GM18498 (cell line): Measurements from ENCODE around the gene MC3R.

ENCODE experiments used
- ATAC-seq: cut with Tn5 transposase; IDR thresholded peaks from one replicate; pipeline ENCODE4 v1.9.1; 2021; ENCODE audit warnings: mild to moderate bottlenecking, moderate library complexity; ENCODE audit not compliant: unreplicated experiment

Gene MC3R

DNA sequence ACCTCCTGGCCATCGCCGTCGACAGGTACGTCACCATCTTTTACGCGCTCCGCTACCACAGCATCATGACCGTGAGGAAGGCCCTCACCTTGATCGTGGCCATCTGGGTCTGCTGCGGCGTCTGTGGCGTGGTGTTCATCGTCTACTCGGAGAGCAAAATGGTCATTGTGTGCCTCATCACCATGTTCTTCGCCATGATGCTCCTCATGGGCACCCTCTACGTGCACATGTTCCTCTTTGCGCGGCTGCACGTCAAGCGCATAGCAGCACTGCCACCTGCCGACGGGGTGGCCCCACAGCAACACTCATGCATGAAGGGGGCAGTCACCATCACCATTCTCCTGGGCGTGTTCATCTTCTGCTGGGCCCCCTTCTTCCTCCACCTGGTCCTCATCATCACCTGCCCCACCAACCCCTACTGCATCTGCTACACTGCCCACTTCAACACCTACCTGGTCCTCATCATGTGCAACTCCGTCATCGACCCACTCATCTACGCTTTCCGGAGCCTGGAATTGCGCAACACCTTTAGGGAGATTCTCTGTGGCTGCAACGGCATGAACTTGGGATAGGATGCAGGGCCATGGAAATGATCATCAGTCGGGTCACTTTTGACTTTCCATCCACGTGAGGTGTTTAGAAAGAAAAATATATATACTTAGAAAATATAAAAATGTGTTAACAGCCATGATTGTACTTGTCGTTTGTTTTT is 868 bp downstream of the MC3R start:
- ATAC-seq: no peak

GRCh38 chr20:56249956-56250355 is 1.4 kb downstream of the MC3R start:
- no peak for ATAC-seq

DNA sequence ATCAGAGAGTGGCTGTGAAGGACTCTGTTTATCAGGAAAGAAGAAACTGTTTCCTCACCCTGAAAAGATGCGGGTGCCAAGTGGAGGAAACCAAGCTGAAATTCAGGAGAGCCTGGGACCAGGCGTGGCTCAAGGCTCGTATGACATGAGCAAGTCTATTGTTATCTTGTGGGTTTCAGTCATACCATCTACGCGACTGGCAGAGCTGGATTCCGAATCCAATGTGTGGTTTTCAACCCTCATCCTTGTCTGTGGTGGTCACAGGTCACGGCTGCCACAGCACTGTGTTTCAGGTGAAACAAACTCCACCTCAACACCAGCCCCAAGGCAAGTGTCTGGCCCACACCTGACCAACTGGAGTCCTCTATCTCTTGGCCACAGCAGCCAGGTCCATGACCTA is 9.1 kb downstream of the MC3R start:
- ATAC-seq: no peak

GRCh38 chr20:56259948-56260347 is 11.4 kb downstream of the MC3R start:
- no peak for ATAC-seq

DNA sequence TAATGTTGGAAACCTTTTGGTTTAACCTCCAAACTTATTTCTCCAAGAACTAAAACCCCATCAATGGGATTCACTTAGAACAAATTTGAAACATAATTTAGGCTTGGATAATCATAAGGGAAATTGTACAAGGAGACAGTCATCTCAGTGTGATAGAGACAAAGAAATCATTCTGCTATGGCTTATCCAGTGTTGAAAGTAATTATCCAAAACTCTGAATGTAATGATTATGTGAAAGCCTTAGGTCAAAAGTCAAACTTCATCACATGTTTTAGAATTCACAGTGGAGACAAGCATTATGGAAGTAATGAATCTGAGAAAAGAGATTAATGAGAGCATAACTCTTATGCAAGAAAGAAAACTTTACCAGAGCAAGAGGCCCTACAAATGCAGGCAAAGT is 20.0 kb downstream of the MC3R start:
- no peak for ATAC-seq

- ATAC-seq: no peak
These were observed 23.4 kb downstream of the MC3R start for GRCh38 chr20:56271974-56272373.

- ATAC-seq: no peak
These were observed 25.0 kb downstream of the MC3R start for GRCh38 chr20:56273491-56273890.

DNA sequence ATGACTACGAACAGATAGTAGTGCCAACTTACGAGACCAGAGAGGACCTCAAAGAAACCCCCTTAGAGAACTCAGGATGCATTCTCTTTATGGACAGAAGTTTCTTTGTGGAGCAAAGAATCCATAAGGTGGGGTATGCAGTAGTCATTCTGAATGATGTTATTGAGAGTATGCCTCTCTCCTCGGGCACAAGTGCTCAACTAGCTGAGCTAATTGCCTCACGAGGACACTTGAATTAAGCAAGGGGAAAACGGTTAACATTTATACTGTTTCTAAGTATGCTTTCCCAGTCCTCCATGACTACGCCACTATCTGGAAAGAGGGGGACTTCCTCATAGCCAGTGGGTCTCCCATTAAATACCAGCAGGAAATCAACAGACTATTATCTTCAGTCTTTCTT is 25.6 kb downstream of the MC3R start:
- ATAC-seq: no peak

DNA sequence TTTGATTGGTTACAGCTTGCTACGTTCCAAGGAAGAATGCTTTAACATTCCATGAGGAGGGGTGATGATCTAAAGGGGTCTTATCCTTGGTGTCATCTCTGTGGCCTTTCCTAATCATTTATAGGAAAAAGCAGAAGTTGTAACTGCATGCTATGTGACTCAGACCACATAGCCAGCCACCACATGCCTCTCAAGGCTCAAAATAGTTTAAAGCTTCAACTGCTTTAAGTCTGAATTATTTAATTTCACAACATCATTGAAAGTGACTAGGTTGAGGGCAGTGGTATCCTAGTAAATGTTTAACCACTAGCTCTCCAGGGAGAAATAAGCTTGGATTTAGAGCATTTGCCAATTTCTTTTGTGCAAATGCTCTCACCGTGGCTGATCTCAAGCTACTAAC is 29.7 kb downstream of the MC3R start:
- no peak for ATAC-seq

DNA sequence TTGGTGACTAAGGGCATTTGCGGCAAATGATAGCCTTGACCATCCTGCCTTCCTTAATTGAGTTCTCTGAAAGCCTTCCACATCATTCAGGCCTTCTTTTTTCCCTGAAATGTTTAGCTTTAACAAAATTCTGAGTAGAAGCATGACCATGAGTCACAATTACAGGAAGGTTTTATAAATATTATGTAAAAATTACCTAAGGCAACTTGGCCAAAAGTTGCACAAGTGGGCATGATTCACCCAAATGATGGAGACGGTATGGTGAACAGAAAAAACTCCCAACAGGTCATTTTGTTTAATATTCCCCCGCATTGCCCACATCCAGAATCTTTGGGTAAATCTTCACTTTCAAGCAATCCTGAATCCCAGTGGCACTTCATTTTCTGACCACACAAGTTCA is 37.0 kb downstream of the MC3R start:
- ATAC-seq: no peak

- ATAC-seq: no peak
These were observed 41.1 kb downstream of the MC3R start for GRCh38 chr20:56289652-56290051.

DNA sequence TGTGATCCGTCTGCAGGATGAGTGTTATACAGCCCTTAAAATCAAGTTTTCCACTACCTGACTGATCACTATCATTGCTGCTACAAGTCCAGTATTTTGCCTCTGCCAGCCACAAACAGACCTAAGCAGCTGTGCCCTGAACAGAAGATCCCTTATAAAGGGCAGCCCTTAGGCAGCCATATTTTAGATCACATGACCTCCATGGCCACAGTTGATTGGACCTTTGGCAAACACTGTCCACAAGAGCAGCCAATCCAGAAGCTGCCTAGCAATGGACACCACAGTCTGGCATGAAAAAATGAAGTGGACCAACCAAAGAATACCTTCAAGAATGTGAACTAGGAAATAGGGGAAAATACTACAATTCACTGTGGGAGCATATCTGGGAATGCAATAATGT is 50.8 kb downstream of the MC3R start:
- no peak for ATAC-seq
